ENCODE results near the gene TASP1. TPM values are rescaled to one million over a fixed set of nuclear protein-coding genes. Genes with fewer than 3 reads are reported as not detected.

TASP1 gene
- total RNA-seq, 1 experiment from 2014 or later: 9.5 TPM

DNA sequence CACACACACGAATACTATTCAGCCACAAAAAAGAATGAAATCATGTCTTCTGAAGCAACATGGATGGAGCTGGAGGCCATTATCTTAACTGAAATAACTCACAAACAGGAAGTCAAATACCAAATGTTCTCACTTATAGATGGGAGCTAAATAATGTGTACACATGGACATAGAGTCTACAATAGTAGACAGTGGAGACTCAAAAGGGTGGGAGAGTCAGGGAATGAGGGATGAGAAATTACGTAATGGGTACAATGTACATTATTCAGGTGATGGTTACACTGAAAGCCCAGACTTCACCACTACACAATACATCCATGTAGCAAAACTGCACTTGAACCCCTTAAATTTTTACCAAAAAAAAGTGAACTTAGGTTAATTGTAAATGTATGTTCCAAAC lies 160.4 kb downstream of the TASP1 start:
- no peak overlapping the region for H3K23ac ChIP-seq (ENCODE audit: insufficient read length, low read depth, low read length)
- no CpG with 5 or more reads among the region's 2 CpGs for WGBS (ENCODE audit: extremely low coverage, insufficient read length, low lambda C conversion rate)

More for the DNA sequence above, 160.4 kb downstream of the TASP1 start:
- no peak overlapping the region for H3K56ac ChIP-seq (ENCODE audit: insufficient read length, low read depth, low read length)
- no peak overlapping the region for H2BK15ac ChIP-seq (ENCODE audit: low read depth, low read length)
- peaks cover 12 to 18% (median 18%) of the 10 kb centered on the region in 3 experiments for H3K36me3 Mint-ChIP-seq (ENCODE audit: insufficient read depth in 1 of 3, low read depth in 3 of 3)
- H2BK12ac ChIP-seq (ENCODE audit: insufficient read length, low read depth, low read length): no peak overlapping the region
- H3K27ac ChIP-seq (ENCODE audit: insufficient read length, low read depth, low read length): no peak overlapping the region
- H2AFZ ChIP-seq (ENCODE audit: low read length): no peak overlapping the region
- no peaks in the 10 kb centered on the region for H3K27me3 Mint-ChIP-seq (ENCODE audit: low read depth)
- H2BK120ac ChIP-seq (ENCODE audit: low read depth, low read length, poor library complexity, severe bottlenecking): no peak overlapping the region
- DNase-seq: no peak
- no peaks in the 10 kb centered on the region for H3K4me1 ChIP-seq (ENCODE audit: insufficient read depth, low read length)
- H4K8ac ChIP-seq (replicated peaks; ENCODE audit: insufficient read length, low read depth, low read length): no peak overlapping the region
- no peak overlapping the region for H3K9ac ChIP-seq (ENCODE audit: extremely low read depth, insufficient read length, low read length)
- H3K23me2 ChIP-seq (ENCODE audit: insufficient read length, low read depth, low read length, poor library complexity, severe bottlenecking): no peaks in the 10 kb centered on the region
- no peaks in the 10 kb centered on the region for H3K9me3 ChIP-seq (ENCODE audit: control insufficient read depth, low read depth, low read length)
- no peak overlapping the region for H3K14ac ChIP-seq (ENCODE audit: insufficient read depth, low read length)
- no peaks in the 10 kb centered on the region for H3K79me1 ChIP-seq (ENCODE audit: insufficient read depth, low read depth, low read length, poor library complexity, severe bottlenecking)
- no peaks in the 10 kb centered on the region for H3K27me3 ChIP-seq (ENCODE audit: insufficient read depth, low read length)
- H2BK20ac ChIP-seq (ENCODE audit: low read depth, low read length, poor library complexity, severe bottlenecking): no peak overlapping the region
- TF ChIP-seq, protein P1, sequence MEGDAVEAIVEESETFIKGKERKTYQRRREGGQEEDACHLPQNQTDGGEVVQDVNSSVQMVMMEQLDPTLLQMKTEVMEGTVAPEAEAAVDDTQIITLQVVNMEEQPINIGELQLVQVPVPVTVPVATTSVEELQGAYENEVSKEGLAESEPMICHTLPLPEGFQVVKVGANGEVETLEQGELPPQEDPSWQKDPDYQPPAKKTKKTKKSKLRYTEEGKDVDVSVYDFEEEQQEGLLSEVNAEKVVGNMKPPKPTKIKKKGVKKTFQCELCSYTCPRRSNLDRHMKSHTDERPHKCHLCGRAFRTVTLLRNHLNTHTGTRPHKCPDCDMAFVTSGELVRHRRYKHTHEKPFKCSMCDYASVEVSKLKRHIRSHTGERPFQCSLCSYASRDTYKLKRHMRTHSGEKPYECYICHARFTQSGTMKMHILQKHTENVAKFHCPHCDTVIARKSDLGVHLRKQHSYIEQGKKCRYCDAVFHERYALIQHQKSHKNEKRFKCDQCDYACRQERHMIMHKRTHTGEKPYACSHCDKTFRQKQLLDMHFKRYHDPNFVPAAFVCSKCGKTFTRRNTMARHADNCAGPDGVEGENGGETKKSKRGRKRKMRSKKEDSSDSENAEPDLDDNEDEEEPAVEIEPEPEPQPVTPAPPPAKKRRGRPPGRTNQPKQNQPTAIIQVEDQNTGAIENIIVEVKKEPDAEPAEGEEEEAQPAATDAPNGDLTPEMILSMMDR (conservative IDR thresholded peaks at IDR 0.05): no peak
- no peak overlapping the region for H3K4me3 Mint-ChIP-seq
- H3K4me2 ChIP-seq (ENCODE audit: insufficient read depth, insufficient read length, low read length): no peak overlapping the region
- H2BK5ac ChIP-seq (ENCODE audit: insufficient read length, low read length): no peak overlapping the region
- no peak overlapping the region for H4K91ac ChIP-seq (ENCODE audit: insufficient read length, low read depth, low read length)
- no peaks in the 10 kb centered on the region for H3K4me1 Mint-ChIP-seq
- no peaks in the 10 kb centered on the region for H3K9me3 Mint-ChIP-seq
- H2AK5ac ChIP-seq (ENCODE audit: insufficient read length, low read length): no peak overlapping the region
- no peak overlapping the region for H3K4ac ChIP-seq (ENCODE audit: low read depth, low read length)
- no peak overlapping the region for H3T11ph ChIP-seq (ENCODE audit: low read length)
- no peaks in the 10 kb centered on the region for H3K79me2 ChIP-seq (ENCODE audit: insufficient read depth, low read length)
- H4K20me1 ChIP-seq (ENCODE audit: control insufficient read depth, insufficient read depth, insufficient read length): no peaks in the 10 kb centered on the region
- no peak overlapping the region for H3K18ac ChIP-seq (ENCODE audit: insufficient read length, low read depth, low read length)
- no peak overlapping the region for H4K5ac ChIP-seq (ENCODE audit: insufficient read length, low read depth, low read length)
- H3K27ac Mint-ChIP-seq: no peak overlapping the region; a peak in 1 of 7 replicates

Measured in H9 (cell line).